ENCODE measurements around the gene COP1. TPM values are rescaled to one million over a fixed set of nuclear protein-coding genes. Genes with fewer than 3 reads are reported as not detected.

The COP1 gene
- 58.5 and 61.1 TPM in 2 replicates for total RNA-seq

GRCh38 chr1:176206961-176207902 is at the start of gene COP1:
Gene COP1, minus strand, starts transcription at chr1:176207286. Its CDS starts 308 bp downstream, at chr1:176206978.

